ENCODE data around the gene NRARP. TPM values are rescaled to one million over a fixed set of nuclear protein-coding genes. Genes with fewer than 3 reads are reported as not detected.

Gene NRARP
- total and polyA plus RNA-seq, 2 donors (not counting 1 experiment from before 2014, with no cell fraction given) = 5.7 to 11.5 TPM

GRCh38 chr9:137306066-137306849 is 4.2 kb upstream of the NRARP start:
- Histone ChIP-seq H2AFZ (ENCODE audit: insufficient read depth, low read depth, low read length, poor library complexity, severe bottlenecking) (no peak overlapping the region), H3K4me1 (ENCODE audit: control insufficient read depth in 2 of 2, insufficient read depth in 2 of 2, low read length in 2 of 2) (peaks cover 31 to 42% of the 10 kb centered on the region in 2 donors), H3K36me3 (replicated peaks in 1 of 2; ENCODE audit: control extremely low read depth in 1 of 2, control insufficient read depth in 1 of 2, extremely low read depth in 1 of 2, insufficient read depth in 2 of 2, low read length in 1 of 2) (no peaks in the 10 kb centered on the region), H3K79me2 (ENCODE audit: control insufficient read depth, insufficient read depth, low read length) (no peaks in the 10 kb centered on the region), H3K27me3 (replicated peaks in 1 of 4; ENCODE audit: control extremely low read depth in 1 of 4, control insufficient read depth in 3 of 4, insufficient read depth in 4 of 4, low read length in 3 of 4) (peaks cover 0 to 35% (median 11%) of the 10 kb centered on the region in 4 experiments), H4K20me1 (ENCODE audit: control insufficient read depth, insufficient read depth, low read length, poor library complexity, severe bottlenecking) (no peaks in the 10 kb centered on the region), H3K9me3 (ENCODE audit: control extremely low read depth in 1 of 3, control insufficient read depth in 2 of 3, insufficient read depth in 1 of 3, low read length in 2 of 3) (peaks cover 0 to 12% (median 0%) of the 10 kb centered on the region in 3 donors), H3K4me2 (replicated peaks; ENCODE audit: low read depth, low read length, poor library complexity, severe bottlenecking) (peak overlapping the region; percentile 49), H3K27ac (ENCODE audit: low read length in 2 of 2) (no peak overlapping the region), H3K4me3 (ENCODE audit: control extremely low read depth in 1 of 5, extremely low read depth in 1 of 5, insufficient read depth in 1 of 5, low read depth in 2 of 5, low read length in 4 of 5) (no peak overlapping the region), H3K9ac (ENCODE audit: low read length) (no peak overlapping the region)
- Mint-ChIP-seq H3K27ac (no peak overlapping the region), H3K9me3 (ENCODE audit: insufficient read depth) (no peaks in the 10 kb centered on the region), H3K27me3 (no peaks in the 10 kb centered on the region), H3K4me1 (peaks cover 15% of the 10 kb centered on the region), H3K4me3 (no peak overlapping the region)
- ATAC-seq (ENCODE audit: low read depth) (no peak), DNase-seq (no peak)
- ChIA-PET CTCF (interaction anchor here (1.5 kb wide), 1 partner anchor 15 kb away, joined by 4 read pairs; no protein-coding TSS in a partner anchor), POLR2A (interaction anchor here (0.5 kb wide), 1 partner anchor 33 kb away, joined by 3 read pairs; no protein-coding TSS in a partner anchor)
- TF ChIP-seq CTCF (IDR thresholded peaks at IDR 0.05) (no peak), EZH2 (IDR thresholded peaks at IDR 0.05; ENCODE audit: borderline replicate concordance, insufficient read depth, low read depth, low read length, poor library complexity, severe bottlenecking) (no peak)
- intact Hi-C loops (cut with micrococcal nuclease) = no loop called here
- 22% methylated on average over 25 of the region's 30 CpGs for WGBS (ENCODE audit: insufficient coverage)

GRCh38 chr9:137305798-137306065 is 3.7 kb upstream of the NRARP start:
- no peak overlapping the region for H2AFZ ChIP-seq (ENCODE audit: insufficient read depth, low read depth, low read length, poor library complexity, severe bottlenecking)
- H3K4me1 ChIP-seq (ENCODE audit: control insufficient read depth in 2 of 2, insufficient read depth in 2 of 2, low read length in 2 of 2) = peaks cover 34 to 46% of the 10 kb centered on the region in 2 donors
- no peak overlapping the region for H3K4me3 ChIP-seq (ENCODE audit: control extremely low read depth in 1 of 5, extremely low read depth in 1 of 5, insufficient read depth in 1 of 5, low read depth in 2 of 5, low read length in 4 of 5)
- no peak overlapping the region for H3K27ac ChIP-seq (ENCODE audit: low read length in 2 of 2)
- H3K4me1 Mint-ChIP-seq = peaks cover 17% of the 10 kb centered on the region
- H3K27ac Mint-ChIP-seq = no peak overlapping the region
- H3K9ac ChIP-seq (ENCODE audit: low read length) = no peak overlapping the region
- TF ChIP-seq CTCF (IDR thresholded peaks at IDR 0.05) (no peak), EZH2 (IDR thresholded peaks at IDR 0.05; ENCODE audit: borderline replicate concordance, insufficient read depth, low read depth, low read length, poor library complexity, severe bottlenecking) (no peak)
- no peaks in the 10 kb centered on the region for H3K79me2 ChIP-seq (ENCODE audit: control insufficient read depth, insufficient read depth, low read length)
- H3K4me2 ChIP-seq (replicated peaks; ENCODE audit: low read depth, low read length, poor library complexity, severe bottlenecking) = peak overlapping the region; percentile 49
- DNase-seq (no peak), ATAC-seq (ENCODE audit: low read depth) (no peak)
- H3K27me3 Mint-ChIP-seq = no peaks in the 10 kb centered on the region
- ChIA-PET CTCF (interaction anchor here (1.5 kb wide), 1 partner anchor 15 kb away, joined by 4 read pairs; no protein-coding TSS in a partner anchor), POLR2A (interaction anchor here (0.5 kb wide), 1 partner anchor 33 kb away, joined by 3 read pairs; no protein-coding TSS in a partner anchor)
- peaks cover under 1% of the 10 kb centered on the region for H4K20me1 ChIP-seq (ENCODE audit: control insufficient read depth, insufficient read depth, low read length, poor library complexity, severe bottlenecking)
- H3K4me3 Mint-ChIP-seq = no peak overlapping the region
- H3K36me3 ChIP-seq (replicated peaks in 1 of 2; ENCODE audit: control extremely low read depth in 1 of 2, control insufficient read depth in 1 of 2, extremely low read depth in 1 of 2, insufficient read depth in 2 of 2, low read length in 1 of 2) = no peaks in the 10 kb centered on the region
- intact Hi-C loops (cut with micrococcal nuclease) = no loop called here
- peaks cover 0 to 39% (median 12%) of the 10 kb centered on the region in 4 experiments for H3K27me3 ChIP-seq (replicated peaks in 1 of 4; ENCODE audit: control extremely low read depth in 1 of 4, control insufficient read depth in 3 of 4, insufficient read depth in 4 of 4, low read length in 3 of 4)
- no peaks in the 10 kb centered on the region for H3K9me3 Mint-ChIP-seq (ENCODE audit: insufficient read depth)
- WGBS (ENCODE audit: insufficient coverage) = 38% methylated on average over 8 of the region's 8 CpGs
- peaks cover 0 to 12% (median 0%) of the 10 kb centered on the region in 3 donors for H3K9me3 ChIP-seq (ENCODE audit: control extremely low read depth in 1 of 3, control insufficient read depth in 2 of 3, insufficient read depth in 1 of 3, low read length in 2 of 3)
